BLaER1 treated with 17β-estradiol and CSF1 and Interleukin-3, amounts not matched to agents 10 nM and 100 nM (cell line): Measurements from ENCODE around the gene PORCN.
"Not testable (repeated sequence)": the region's sequence is repeated elsewhere in the genome, so short reads cannot be mapped to it uniquely, and the experiment has no call there.

ENCODE experiments used
- H3K27ac ChIP-seq, 11 experiments: shearing (Covaris generic); formaldehyde crosslinking; 2 replicates each; pipeline ENCODE4 v1.8.1; 2022
- H3K27me3 ChIP-seq, 11 experiments: shearing (Covaris generic); formaldehyde crosslinking; 2 replicates each; pipeline ENCODE4 v1.8.1; 2022
- H3K36me3 ChIP-seq, 11 experiments: shearing (Covaris generic); formaldehyde crosslinking; 2 replicates each; pipeline ENCODE4 v1.8.1; 2022
- H3K4me1 ChIP-seq, 10 experiments: shearing (Covaris generic); formaldehyde crosslinking; 2 replicates each; pipeline ENCODE4 v1.8.1; 2022
- H3K4me2 ChIP-seq, 11 experiments: shearing (Covaris generic); formaldehyde crosslinking; 2 replicates each; pipeline ENCODE4 v1.8.1; 2022
- H3K4me3 ChIP-seq, 10 experiments: shearing (Covaris generic); formaldehyde crosslinking; 2 replicates each; pipeline ENCODE4 v1.8.1; 2022
- H3K9ac ChIP-seq, 11 experiments: shearing (Covaris generic); formaldehyde crosslinking; 2 replicates each; pipeline ENCODE4 v1.8.1; 2022
- H3K9me3 ChIP-seq, 11 experiments: shearing (Covaris generic); formaldehyde crosslinking; replicated peaks in 1 of 11; 2 replicates each; pipeline ENCODE4 v1.8.1; 2022
- H4K20me1 ChIP-seq, 11 experiments: shearing (Covaris generic); formaldehyde crosslinking; 2 replicates each; pipeline ENCODE4 v1.8.1; 2022
- Cebpa-rat ChIP-seq, 11 experiments: shearing (Covaris generic); IDR thresholded peaks; 2 replicates each; pipeline ENCODE4 v1.8.1; 2022

Gene PORCN

GRCh38 chrX:48514126-48514806 is 5.5 kb downstream of the PORCN start:
- H3K27me3 ChIP-seq = peaks cover 11 to 68% (median 49%) of the 10 kb centered on the region in 11 experiments; a peak in 18 of 22 replicates
- H3K9ac ChIP-seq = no peak overlapping the region
- H3K36me3 ChIP-seq = no peaks in the 10 kb centered on the region; a peak in 1 of 22 replicates
- no peak overlapping the region for H3K27ac ChIP-seq
- H3K4me2 ChIP-seq = no peak overlapping the region
- no peaks in the 10 kb centered on the region for H3K9me3 ChIP-seq
- no peak for TF ChIP-seq Cebpa-rat (IDR thresholded peaks at IDR 0.05)
- H3K4me1 ChIP-seq = peaks cover 0 to 8% (median 7%) of the 10 kb centered on the region in 10 experiments; a peak in 10 of 20 replicates
- no peak overlapping the region for H3K4me3 ChIP-seq
- H4K20me1 ChIP-seq = peaks cover 0 to 8% (median 0%) of the 10 kb centered on the region in 11 experiments; a peak in 4 of 22 replicates

- no peak overlapping the region for H3K27ac ChIP-seq
These were observed 6.2 kb downstream of the PORCN start for GRCh38 chrX:48514868-48515460.

GRCh38 chrX:48515842-48516241 is 7.0 kb downstream of the PORCN start:
- Histone ChIP-seq H3K4me3 (no peak overlapping the region), H4K20me1 (peaks cover 0 to 8% (median 0%) of the 10 kb centered on the region in 11 experiments; a peak in 4 of 22 replicates), H3K9me3 (no peaks in the 10 kb centered on the region), H3K4me2 (no peak overlapping the region), H3K27ac (no peak overlapping the region), H3K36me3 (no peaks in the 10 kb centered on the region; a peak in 1 of 22 replicates), H3K27me3 (peaks cover 17 to 84% (median 55%) of the 10 kb centered on the region in 11 experiments; a peak in 21 of 22 replicates), H3K4me1 (peaks cover 0 to 15% (median 7%) of the 10 kb centered on the region in 10 experiments; a peak in 13 of 20 replicates), H3K9ac (no peak overlapping the region)
- TF ChIP-seq Cebpa-rat (IDR thresholded peaks at IDR 0.05) = no peak

More at GRCh38 chrX:48514868-48515460, 6.2 kb downstream of the PORCN start:
- Histone ChIP-seq H3K4me1 (peaks cover 0 to 8% (median 2%) of the 10 kb centered on the region in 10 experiments; a peak in 7 of 20 replicates), H3K9ac (no peak overlapping the region), H3K4me3 (no peak overlapping the region), H3K27me3 (peaks cover 17 to 75% (median 53%) of the 10 kb centered on the region in 11 experiments; a peak in 20 of 22 replicates), H4K20me1 (peaks cover 0 to 8% (median 0%) of the 10 kb centered on the region in 11 experiments; a peak in 4 of 22 replicates), H3K9me3 (no peaks in the 10 kb centered on the region), H3K4me2 (no peak overlapping the region), H3K36me3 (no peaks in the 10 kb centered on the region; a peak in 1 of 22 replicates)
- no peak for TF ChIP-seq Cebpa-rat (IDR thresholded peaks at IDR 0.05)

DNA sequence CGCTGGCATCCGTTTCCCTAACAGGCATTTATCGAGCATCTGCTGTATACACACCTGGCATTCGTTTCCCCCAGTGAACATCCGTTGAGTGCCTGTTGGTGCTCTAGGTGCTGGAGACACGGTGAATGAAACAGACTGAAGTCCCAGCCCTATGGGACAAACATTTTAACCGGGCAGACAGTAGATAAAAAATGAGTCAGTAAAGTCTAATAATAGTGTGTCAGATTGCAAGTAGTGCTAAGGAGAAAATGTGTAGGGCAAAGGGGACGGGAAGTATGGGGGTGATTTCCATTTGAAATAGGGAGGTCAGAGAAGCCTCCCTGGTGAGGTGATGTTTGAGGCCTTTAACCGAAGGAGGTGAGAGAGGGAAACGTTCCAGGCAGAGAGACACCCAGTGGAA is 7.5 kb downstream of the PORCN start:
- Histone ChIP-seq H3K9me3 (no peaks in the 10 kb centered on the region), H3K27me3 (peaks cover 17 to 84% (median 58%) of the 10 kb centered on the region in 11 experiments; a peak in 21 of 22 replicates), H3K4me1 (peaks cover 0 to 19% (median 11%) of the 10 kb centered on the region in 10 experiments; a peak in 15 of 20 replicates), H3K4me2 (no peak overlapping the region), H4K20me1 (peaks cover 0 to 8% (median 0%) of the 10 kb centered on the region in 11 experiments; a peak in 4 of 22 replicates), H3K27ac (no peak overlapping the region), H3K9ac (no peak overlapping the region), H3K36me3 (no peaks in the 10 kb centered on the region; a peak in 1 of 22 replicates), H3K4me3 (no peak overlapping the region)
- no peak for TF ChIP-seq Cebpa-rat (IDR thresholded peaks at IDR 0.05)

- H3K9ac ChIP-seq = no peak overlapping the region
- no peak overlapping the region for H3K4me2 ChIP-seq
- H3K27ac ChIP-seq = no peak overlapping the region
- H4K20me1 ChIP-seq = peaks cover 0 to 8% (median 0%) of the 10 kb centered on the region in 11 experiments; a peak in 4 of 22 replicates
- no peaks in the 10 kb centered on the region; a peak in 1 of 22 replicates for H3K9me3 ChIP-seq
- TF ChIP-seq Cebpa-rat (IDR thresholded peaks at IDR 0.05) = no peak
- H3K36me3 ChIP-seq = no peaks in the 10 kb centered on the region; a peak in 1 of 22 replicates
- H3K4me3 ChIP-seq = no peak overlapping the region
- peaks cover 17 to 77% (median 56%) of the 10 kb centered on the region in 11 experiments; a peak in 21 of 22 replicates for H3K27me3 ChIP-seq
- peaks cover 0 to 19% (median 11%) of the 10 kb centered on the region in 10 experiments; a peak in 15 of 20 replicates for H3K4me1 ChIP-seq
These were observed 8.2 kb downstream of the PORCN start for GRCh38 chrX:48516987-48517386.

DNA sequence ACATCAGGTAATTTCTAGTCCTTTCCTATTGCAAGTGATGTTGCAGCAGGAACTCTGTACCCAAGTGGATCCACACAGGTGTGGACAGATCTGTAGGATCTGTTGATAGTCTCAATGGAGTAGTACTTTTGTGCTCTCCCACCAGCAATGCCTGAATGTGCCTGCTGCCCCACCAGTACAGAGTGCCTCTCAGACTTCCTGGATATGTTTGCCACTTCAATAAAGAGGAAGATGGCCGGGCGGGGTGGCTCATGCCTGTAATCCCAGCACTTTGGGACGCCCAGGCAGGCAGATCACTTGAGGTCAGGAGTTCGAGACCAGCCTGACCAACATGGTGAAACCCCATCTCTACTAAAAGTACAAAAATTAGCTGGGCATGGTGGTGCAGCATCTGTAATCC is 10.7 kb downstream of the PORCN start:
- H3K4me1 ChIP-seq = peaks cover 17 to 36% (median 26%) of the 10 kb centered on the region in 10 experiments
- not testable (repeated sequence) for H3K27ac ChIP-seq, H3K9me3 ChIP-seq, H3K9ac ChIP-seq, H3K36me3 ChIP-seq, H4K20me1 ChIP-seq, H3K4me3 ChIP-seq, H3K4me2 ChIP-seq
- peaks cover 12 to 54% (median 36%) of the 10 kb centered on the region in 11 experiments; a peak in 21 of 22 replicates for H3K27me3 ChIP-seq

GRCh38 chrX:48520455-48520854 is 11.7 kb downstream of the PORCN start:
- no peak for TF ChIP-seq Cebpa-rat (IDR thresholded peaks at IDR 0.05)
- Histone ChIP-seq H3K27ac (no peak overlapping the region), H3K4me3 (no peak overlapping the region), H3K9me3 (no peaks in the 10 kb centered on the region; a peak in 1 of 22 replicates), H3K4me2 (peak overlapping the region in 9 of 11 experiments; percentile 45 to 85 (median 76); a peak in 17 of 22 replicates), H3K9ac (no peak overlapping the region), H4K20me1 (no peaks in the 10 kb centered on the region; a peak in 2 of 22 replicates), H3K36me3 (peaks cover 0 to 16% (median 10%) of the 10 kb centered on the region in 11 experiments; a peak in 10 of 22 replicates), H3K27me3 (peaks cover 8 to 47% (median 30%) of the 10 kb centered on the region in 11 experiments; a peak in 20 of 22 replicates), H3K4me1 (peaks cover 17 to 40% (median 30%) of the 10 kb centered on the region in 10 experiments)

DNA sequence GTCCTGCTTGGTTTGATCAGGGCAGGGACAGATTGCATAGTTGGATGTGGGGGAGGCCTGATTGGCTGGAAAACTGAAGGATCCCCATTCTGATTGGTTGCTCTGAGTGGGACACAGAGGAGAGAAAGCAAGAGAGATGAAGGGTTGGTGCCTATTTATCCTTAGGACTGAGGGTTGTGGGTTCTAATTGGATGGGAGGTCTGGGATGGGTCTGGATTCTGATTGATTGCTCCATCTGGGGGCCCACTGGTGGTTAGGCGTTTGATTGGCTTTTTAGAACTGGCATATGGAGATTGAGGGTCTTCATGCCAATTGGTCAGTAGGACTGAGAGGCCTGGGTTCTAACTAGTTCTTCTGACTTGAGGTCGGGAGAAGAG is 12.2 kb downstream of the PORCN start:
- Histone ChIP-seq H3K36me3 (peaks cover 0 to 21% (median 10%) of the 10 kb centered on the region in 11 experiments; a peak in 10 of 22 replicates), H3K4me1 (peaks cover 17 to 40% (median 31%) of the 10 kb centered on the region in 10 experiments)
- TF ChIP-seq Cebpa-rat (IDR thresholded peaks at IDR 0.05) = no peak

More for the DNA sequence above, 12.2 kb downstream of the PORCN start:
- Histone ChIP-seq H3K27me3 (peaks cover 8 to 44% (median 31%) of the 10 kb centered on the region in 11 experiments; a peak in 19 of 22 replicates), H3K27ac (peak overlapping the region in 9 of 11 experiments; percentile 45 to 83 (median 74); a peak in 15 of 22 replicates), H3K9ac (peak overlapping the region in 9 of 11 experiments; percentile 26 to 85 (median 82); a peak in 15 of 22 replicates), H4K20me1 (no peaks in the 10 kb centered on the region; a peak in 2 of 22 replicates), H3K4me3 (peak overlapping the region; percentile 57 to 78 (median 70)), H3K4me2 (peak overlapping the region; percentile 38 to 85 (median 76)), H3K9me3 (no peaks in the 10 kb centered on the region; a peak in 1 of 22 replicates)
